Gastroesophageal sphincter (tissue), 3 donors: ENCODE results near the gene PODXL2.

Experiments used
- CTCF ChIP-seq, 4 experiments: fragments of 200-600 bp in 2 of 4; fragments of 450-650 bp in 2 of 4; sonication (generic) in 1 of 4; IDR thresholded peaks; one replicate each; pipeline ENCODE4 v1.5.1; 2017 to 2019; ENCODE audit warnings: antibody characterized with exemption in 4 of 4, mild to moderate bottlenecking in 2 of 4, moderate library complexity in 2 of 4
- POLR2AphosphoS5 ChIP-seq: sonication (generic); formaldehyde crosslinking; IDR thresholded peaks from one replicate; pipeline ENCODE4 v1.6.1; 2017; ENCODE audit warnings: antibody characterized with exemption

DNA sequence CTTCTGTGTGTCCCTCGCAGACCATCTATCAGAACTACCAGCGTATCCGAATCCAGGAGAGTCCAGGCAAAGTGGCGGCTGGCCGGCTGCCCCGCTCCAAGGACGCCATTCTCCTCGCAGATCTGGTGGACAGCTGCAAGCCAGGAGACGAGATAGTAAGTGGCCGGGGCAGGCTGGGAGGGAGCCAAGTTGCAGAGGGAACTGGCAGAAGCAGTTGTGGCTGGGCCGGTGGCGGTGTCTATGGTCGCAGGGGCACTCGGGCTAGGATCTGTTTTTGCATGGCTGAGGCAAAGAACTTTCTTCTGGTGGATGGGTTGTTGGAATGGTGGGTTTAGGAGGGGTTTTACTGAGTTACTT is 20.6 kb upstream of the PODXL2 start:
- TF ChIP-seq CTCF (IDR thresholded peaks at IDR 0.05) = no peak
- no peak for TF ChIP-seq POLR2AphosphoS5
